Motor neuron (in vitro differentiated cells): ENCODE data around the gene TOLLIP. TPM values are rescaled to one million over a fixed set of nuclear protein-coding genes. Genes with fewer than 3 reads are reported as not detected.
"Not testable (repeated sequence)": the region's sequence is repeated elsewhere in the genome, so short reads cannot be mapped to it uniquely, and the experiment has no call there.

Experiments used
- ATAC-seq, 8 experiments: fragments of 200-7000 bp; cut with Tn5 transposase; replicated peaks in 6 of 8; 2 replicates each; pipeline ENCODE4 v1.8.0; 2021; ENCODE audit warnings: mild to moderate bottlenecking in 8 of 8, moderate library complexity in 8 of 8
- H3K27ac ChIP-seq, 2 donors: fragments of 250-450 bp; sonication (Bioruptor Pico); 2 replicates each; pipeline ENCODE4 v1.9.0; 2021; ENCODE audit warnings: antibody characterized with exemption in 2 of 2, mild to moderate bottlenecking in 2 of 2, moderate library complexity in 1 of 2
- H3K4me1 ChIP-seq, 2 donors: fragments of 250-450 bp; sonication (Bioruptor Pico); replicated peaks in 1 of 2; 2 replicates each; pipeline ENCODE4 v1.6.1; 2021; ENCODE audit warnings: antibody characterized with exemption in 2 of 2, mild to moderate bottlenecking in 2 of 2, moderate library complexity in 1 of 2
- H3K4me3 ChIP-seq, 5 donors: fragments of 250-450 bp; sonication (Bioruptor Pico); 2 replicates each; pipeline ENCODE4 v1.9.0; 2021; ENCODE audit warnings: antibody characterized with exemption in 5 of 5, mild to moderate bottlenecking in 5 of 5, moderate library complexity in 4 of 5
- WGBS, 10 experiments: fragments of 450-650 bp; shearing (Covaris generic); methylation state at CpG; one replicate each; pipeline ENCODE4 v1.0.0; 2022; 5-methylcytosine and 5-hydroxymethylcytosine counted together
- in situ Hi-C, 9 experiments: fragments of 400-800 bp; cut with MboI; loops; one replicate each; pipeline ENCODE4 v1.15.0; 2021; ENCODE audit warnings: low sequenced_read_pairs in 9 of 9, low pct_unique_long_range_greater_than_20kb in 2 of 9; ENCODE audit not compliant: unreplicated experiment in 9 of 9
- total RNA-seq, 8 experiments: library from RNA; unstranded; fragments of 300-600 nt; gene quantifications; 2 replicates each; pipeline versions ENCODE4 v1.2.3 to v1.2.4, GENCODE V29; 2022

TOLLIP gene
- total RNA-seq, 8 experiments from 2014 or later = 11.5 to 27.5 (median 21.1) TPM

DNA sequence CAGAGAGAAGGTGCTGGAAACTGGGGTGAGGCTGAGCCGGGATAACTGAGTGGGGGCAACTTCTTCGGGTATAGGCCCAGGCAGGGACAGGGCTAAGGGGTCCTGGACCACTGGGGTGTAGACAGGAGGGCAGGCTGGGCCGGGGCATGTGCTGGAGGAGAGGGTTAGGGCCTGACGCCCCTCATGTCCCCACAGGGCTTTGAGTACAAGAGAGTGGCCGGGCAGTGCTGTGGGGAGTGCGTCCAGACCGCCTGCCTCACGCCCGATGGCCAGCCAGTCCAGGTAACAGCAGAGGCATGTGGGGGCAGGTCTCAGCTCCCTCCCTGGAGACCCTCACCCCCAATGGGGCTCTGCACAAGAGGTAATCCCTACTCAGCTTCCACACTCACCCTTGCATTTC is 49.9 kb downstream of the TOLLIP start:
- no peak overlapping the region for H3K27ac ChIP-seq
- H3K4me1 ChIP-seq = peaks cover 11 to 18% of the 10 kb centered on the region in 2 donors
- in situ Hi-C loops = no loop called here
- no peak for ATAC-seq
- H3K4me3 ChIP-seq = no peak overlapping the region
- 100% methylated on average over 1 of the region's 9 CpGs; no CpG with 5 or more reads in 8 of the 10 experiments for WGBS, 10 experiments

DNA sequence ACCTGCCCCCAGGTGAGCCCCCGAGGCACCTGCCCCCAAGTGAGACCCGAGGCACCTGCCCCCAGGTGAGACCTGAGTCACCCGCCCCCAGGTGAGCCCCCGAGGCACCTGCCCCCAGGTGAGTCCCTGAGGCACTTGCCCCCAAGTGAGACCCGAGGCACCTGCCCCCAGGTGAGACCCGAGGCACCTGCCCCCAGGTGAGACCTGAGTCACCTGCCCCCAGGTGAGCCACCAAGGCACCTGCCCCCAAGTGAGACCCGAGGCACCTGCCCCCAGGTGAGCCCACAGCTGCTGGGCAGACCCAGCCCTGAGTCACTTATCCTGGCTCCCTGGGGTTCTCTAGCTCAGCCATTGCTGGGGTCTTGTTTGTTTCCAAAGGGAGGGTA is 50.4 kb downstream of the TOLLIP start:
- no CpG with 5 or more reads among the region's 7 CpGs for WGBS, 10 experiments
- Histone ChIP-seq H3K4me3 (no peak overlapping the region), H3K27ac (no peak overlapping the region), H3K4me1 (peaks cover 11 to 18% of the 10 kb centered on the region in 2 donors)
- in situ Hi-C loops = no loop called here
- no peak for ATAC-seq

DNA sequence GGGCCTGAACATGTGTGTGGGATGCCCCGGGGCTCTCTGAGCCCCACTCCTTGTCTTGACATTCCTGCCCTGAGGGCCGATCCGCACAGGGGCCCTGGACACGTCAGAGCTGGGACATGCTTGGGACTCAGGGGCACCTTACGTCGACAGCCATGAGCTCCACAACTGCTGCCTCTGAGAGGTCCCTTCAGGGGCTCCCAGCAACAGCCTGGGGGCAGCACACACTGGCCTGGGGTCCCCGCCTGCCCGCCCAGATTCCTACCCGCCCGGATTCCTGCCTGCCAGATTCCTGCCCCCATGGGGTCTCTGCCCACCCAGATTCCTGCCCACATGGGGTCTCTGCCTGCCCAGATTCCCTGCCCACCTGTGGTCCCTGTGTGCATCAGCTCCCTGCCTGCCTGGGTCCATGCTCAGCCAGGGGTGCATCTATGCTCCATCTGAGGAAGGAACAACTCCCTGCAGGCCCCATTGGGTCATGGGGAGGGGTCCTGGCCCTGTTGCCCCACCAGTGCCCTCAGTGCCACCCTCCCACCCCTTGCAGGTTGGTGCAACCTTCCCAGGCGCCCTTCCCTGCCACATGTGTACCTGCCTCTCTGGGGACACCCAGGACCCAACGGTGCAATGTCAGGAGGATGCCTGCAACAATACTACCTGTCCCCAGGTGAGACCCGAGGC is 50.9 kb downstream of the TOLLIP start:
- peaks cover 11 to 18% of the 10 kb centered on the region in 2 donors for H3K4me1 ChIP-seq
- H3K27ac ChIP-seq = no peak overlapping the region
- in situ Hi-C loops = no loop called here
- no peak for ATAC-seq
- H3K4me3 ChIP-seq = no peak overlapping the region
- 0 to 60% methylated on average over 1 to 2 of the region's 13 CpGs; no CpG with 5 or more reads in 8 of the 10 experiments for WGBS, 10 experiments

DNA sequence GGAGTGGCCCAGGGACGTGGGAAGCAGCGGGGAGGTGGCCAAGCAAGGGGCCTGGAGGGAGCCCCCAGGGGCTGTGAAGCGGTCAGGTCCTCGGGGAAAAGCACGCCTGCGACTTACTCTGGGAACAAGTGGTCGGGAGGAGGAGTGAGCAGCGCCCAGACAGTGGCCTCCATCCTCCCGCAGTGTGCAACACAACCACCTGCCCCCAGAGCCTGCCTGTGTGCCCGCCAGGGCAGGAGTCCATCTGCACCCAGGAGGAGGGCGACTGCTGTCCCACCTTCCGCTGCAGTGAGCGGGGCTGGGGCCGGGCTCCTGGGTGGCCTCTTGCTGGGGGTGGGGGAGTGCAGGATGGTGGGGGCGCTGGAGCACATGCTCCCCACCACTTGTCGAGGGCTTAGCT is 51.5 kb downstream of the TOLLIP start:
- peaks cover 8 to 18% of the 10 kb centered on the region in 2 donors for H3K4me1 ChIP-seq
- no peak overlapping the region for H3K27ac ChIP-seq
- no peak for ATAC-seq
- H3K4me3 ChIP-seq = no peak overlapping the region
- WGBS, 10 experiments = 95% methylated on average over 4 of the region's 16 CpGs; no CpG with 5 or more reads in 9 of the 10 experiments
- in situ Hi-C loops = no loop called here

DNA sequence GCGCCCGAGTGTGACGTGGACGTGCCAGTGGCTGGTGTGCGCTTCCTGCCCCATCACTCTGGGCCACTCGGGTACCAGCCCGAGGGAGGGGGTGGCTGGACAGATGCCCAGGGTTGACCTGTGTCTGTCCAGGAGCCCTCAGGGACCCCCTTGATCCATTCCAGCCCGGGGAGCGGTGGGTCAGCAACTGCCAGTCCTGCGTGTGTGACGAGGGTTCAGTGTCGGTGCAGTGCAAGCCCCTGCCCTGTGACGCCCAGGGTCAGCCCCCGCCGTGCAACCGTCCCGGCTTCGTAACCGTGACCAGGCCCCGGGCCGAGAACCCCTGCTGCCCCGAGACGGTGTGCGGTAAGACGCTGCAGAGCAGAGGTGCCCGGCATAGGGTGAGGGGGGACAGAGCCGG is 52.1 kb downstream of the TOLLIP start:
- 79 to 90% methylated on average over 2 to 4 of the region's 27 CpGs; no CpG with 5 or more reads in 8 of the 10 experiments for WGBS, 10 experiments

DNA sequence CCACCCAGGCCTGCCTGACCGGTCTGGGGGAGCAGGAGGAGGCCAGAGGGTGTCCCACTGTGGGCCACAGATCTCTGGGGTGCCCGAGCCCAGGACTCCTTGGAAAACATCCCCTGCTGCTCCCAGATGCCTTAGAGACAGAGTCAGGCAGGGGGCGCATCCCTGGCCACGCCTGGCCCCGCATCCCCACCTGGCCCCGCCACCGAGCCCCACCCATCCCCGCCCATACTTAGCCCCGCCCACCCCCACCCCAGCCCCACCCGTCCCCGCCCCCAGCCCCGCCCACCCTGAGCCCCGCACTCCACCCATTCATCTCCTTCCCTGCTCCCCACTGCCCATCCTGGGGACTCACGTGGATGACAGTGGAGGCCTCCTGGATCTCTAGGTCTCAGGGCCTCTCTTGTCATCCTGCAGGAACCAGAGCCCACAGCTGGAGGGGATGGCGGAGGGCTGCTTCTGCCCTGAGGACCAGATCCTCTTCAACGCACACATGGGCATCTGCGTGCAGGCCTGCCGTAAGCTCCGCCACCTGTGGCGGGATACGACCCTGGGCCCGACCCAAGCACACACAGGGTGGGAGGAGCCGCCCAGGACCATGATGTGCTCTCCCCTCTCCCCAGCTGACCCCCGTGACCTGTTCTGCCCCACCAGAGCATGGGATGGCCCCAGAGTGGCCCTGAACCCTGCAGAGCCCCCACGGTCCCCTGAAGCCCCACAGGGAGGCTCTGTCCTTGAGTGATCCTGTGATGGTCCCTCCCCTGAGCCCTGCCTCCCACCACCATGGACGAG is 53.0 kb downstream of the TOLLIP start:
- in situ Hi-C loops = no loop called here
- ATAC-seq = no peak

More for the DNA sequence above, 52.1 kb downstream of the TOLLIP start:
- Histone ChIP-seq H3K4me1 (peaks cover 7 to 18% of the 10 kb centered on the region in 2 donors), H3K27ac (no peak overlapping the region), H3K4me3 (no peak overlapping the region)
- ATAC-seq = no peak
- in situ Hi-C loops = no loop called here

DNA sequence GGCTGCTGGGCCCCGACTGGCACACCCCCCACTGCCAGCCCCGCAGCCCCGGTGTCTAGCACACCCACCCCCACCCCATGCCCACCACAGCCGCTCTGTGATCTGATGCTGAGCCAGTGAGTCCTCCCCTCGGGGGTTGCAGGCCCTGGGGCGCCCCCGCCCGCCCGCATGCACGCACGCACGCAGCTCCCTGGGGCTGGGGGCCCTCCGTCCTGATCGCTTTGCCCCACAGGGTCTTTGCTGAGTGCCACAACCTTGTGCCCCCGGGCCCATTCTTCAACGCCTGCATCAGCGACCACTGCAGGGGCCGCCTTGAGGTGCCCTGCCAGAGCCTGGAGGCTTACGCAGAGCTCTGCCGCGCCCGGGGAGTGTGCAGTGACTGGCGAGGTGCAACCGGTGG is 54.3 kb downstream of the TOLLIP start:
- in situ Hi-C loops = no loop called here
- no peak for ATAC-seq
- no CpG with 5 or more reads among the region's 24 CpGs for WGBS, 10 experiments
- Histone ChIP-seq H3K4me3 (no peak overlapping the region), H3K4me1 (peaks cover 0 to 4% of the 10 kb centered on the region in 2 donors), H3K27ac (no peak overlapping the region)

More for the DNA sequence above, 53.0 kb downstream of the TOLLIP start:
- Histone ChIP-seq H3K27ac (no peak overlapping the region), H3K4me3 (no peak overlapping the region), H3K4me1 (peaks cover 0 to 11% of the 10 kb centered on the region in 2 donors)
- 70% methylated on average over 2 of the region's 26 CpGs; no CpG with 5 or more reads in 9 of the 10 experiments for WGBS, 10 experiments

DNA sequence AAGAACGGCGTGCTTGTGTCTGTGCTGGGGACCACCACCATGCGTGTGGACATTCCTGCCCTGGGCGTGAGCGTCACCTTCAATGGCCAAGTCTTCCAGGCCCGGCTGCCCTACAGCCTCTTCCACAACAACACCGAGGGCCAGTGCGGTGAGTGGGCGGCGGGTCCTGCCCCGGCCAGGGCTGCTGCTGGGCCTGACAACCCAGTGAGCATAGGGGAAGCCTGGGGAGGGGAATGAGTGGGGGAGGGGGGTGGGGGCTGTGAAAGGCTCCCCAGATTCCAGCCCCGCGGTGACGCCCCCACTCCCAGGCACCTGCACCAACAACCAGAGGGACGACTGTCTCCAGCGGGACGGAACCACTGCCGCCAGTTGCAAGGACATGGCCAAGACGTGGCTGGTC is 54.7 kb downstream of the TOLLIP start:
- Histone ChIP-seq H3K27ac (no peak overlapping the region), H3K4me3 (no peak overlapping the region), H3K4me1 (peaks cover 0 to under 1% of the 10 kb centered on the region in 2 donors)
- in situ Hi-C loops = no loop called here
- no peak for ATAC-seq
- WGBS, 10 experiments = no CpG with 5 or more reads among the region's 19 CpGs

DNA sequence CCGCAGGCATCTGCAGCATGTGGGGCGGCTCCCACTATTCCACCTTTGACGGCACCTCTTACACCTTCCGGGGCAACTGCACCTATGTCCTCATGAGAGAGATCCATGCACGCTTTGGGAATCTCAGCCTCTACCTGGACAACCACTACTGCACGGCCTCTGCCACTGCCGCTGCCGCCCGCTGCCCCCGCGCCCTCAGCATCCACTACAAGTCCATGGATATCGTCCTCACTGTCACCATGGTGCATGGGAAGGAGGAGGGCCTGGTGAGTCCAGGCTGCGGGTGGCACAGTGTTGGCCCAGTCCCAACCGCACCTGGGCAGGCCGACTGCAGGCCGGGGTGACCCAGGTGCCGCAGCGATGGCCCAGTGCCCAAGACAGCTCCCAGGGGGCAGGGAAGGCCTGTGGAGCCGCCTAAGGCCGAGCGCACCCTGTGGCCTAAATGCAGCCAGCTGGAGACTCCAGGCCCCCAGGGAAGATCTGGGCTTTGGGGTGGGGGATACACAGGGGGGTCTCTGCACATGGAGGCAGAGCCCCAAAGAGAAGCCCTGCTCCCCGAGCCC is 55.3 kb downstream of the TOLLIP start:
- no peak overlapping the region for H3K27ac ChIP-seq

DNA sequence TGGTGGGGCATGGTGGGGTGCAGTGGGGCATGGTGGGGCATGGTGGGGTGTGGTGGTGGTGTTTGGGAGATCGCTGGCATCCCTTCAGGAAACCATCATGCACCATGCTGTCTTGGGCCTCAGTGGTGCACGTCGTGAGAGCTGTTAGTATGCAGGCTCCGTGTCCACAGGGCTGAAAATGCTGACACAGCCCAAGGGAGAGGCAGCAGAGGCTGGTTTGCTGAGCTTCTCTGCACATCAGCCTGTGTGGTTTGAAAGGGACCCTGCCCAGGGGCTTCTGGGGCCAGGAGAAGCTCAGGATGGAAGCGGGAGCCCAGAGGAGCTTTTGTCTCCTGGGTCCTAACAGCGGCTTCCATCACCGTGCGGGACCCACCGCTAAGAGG is 56.3 kb downstream of the TOLLIP start:
- in situ Hi-C loops = no loop called here
- Histone ChIP-seq H3K4me3 (no peak overlapping the region), H3K27ac (no peak overlapping the region), H3K4me1 (no peaks in the 10 kb centered on the region)
- no peak for ATAC-seq
- WGBS, 10 experiments = 78 to 100% methylated on average over 1 to 4 of the region's 9 CpGs; no CpG with 5 or more reads in 8 of the 10 experiments

More for the DNA sequence above, 55.3 kb downstream of the TOLLIP start:
- Histone ChIP-seq H3K4me3 (no peak overlapping the region), H3K4me1 (no peaks in the 10 kb centered on the region)
- in situ Hi-C loops = no loop called here
- ATAC-seq = no peak
- WGBS, 10 experiments = 40 to 100% (median 80%) methylated on average over 1 to 13 of the region's 22 CpGs; no CpG with 5 or more reads in 5 of the 10 experiments

DNA sequence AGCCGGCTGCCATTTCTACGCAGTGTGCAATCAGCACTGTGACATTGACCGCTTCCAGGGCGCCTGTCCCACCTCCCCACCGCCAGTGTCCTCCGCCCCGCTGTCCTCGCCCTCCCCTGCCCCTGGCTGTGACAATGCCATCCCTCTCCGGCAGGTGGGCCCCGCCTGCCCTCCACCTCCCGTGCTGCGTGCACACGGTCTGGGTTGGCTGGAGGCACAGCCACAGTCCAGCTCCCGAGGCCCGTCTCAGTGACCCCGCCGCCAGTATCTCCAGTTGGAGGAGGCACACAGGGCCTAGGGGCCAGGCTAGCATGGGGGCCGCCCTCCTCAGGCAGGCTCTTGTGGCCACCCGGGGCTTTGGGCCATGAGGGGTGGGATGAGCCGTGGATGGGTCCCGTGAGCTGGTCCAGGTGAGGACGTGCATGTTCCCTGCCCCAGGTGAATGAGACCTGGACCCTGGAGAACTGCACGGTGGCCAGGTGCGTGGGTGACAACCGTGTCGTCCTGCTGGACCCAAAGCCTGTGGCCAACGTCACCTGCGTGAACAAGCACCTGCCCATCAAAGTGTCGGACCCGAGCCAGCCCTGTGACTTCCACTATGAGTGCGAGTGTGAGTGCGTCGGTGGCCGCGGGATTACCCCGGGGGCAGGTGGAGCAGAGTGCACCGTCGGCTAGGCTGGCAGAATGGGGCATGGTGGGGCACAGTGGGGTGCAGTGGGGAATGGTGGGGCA is 56.9 kb downstream of the TOLLIP start:
- Histone ChIP-seq H3K4me3 (no peak overlapping the region), H3K4me1 (no peaks in the 10 kb centered on the region), H3K27ac (no peak overlapping the region)
- no peak for ATAC-seq
- in situ Hi-C loops = no loop called here
- 80 to 91% methylated on average over 4 of the region's 38 CpGs; no CpG with 5 or more reads in 8 of the 10 experiments for WGBS, 10 experiments

DNA sequence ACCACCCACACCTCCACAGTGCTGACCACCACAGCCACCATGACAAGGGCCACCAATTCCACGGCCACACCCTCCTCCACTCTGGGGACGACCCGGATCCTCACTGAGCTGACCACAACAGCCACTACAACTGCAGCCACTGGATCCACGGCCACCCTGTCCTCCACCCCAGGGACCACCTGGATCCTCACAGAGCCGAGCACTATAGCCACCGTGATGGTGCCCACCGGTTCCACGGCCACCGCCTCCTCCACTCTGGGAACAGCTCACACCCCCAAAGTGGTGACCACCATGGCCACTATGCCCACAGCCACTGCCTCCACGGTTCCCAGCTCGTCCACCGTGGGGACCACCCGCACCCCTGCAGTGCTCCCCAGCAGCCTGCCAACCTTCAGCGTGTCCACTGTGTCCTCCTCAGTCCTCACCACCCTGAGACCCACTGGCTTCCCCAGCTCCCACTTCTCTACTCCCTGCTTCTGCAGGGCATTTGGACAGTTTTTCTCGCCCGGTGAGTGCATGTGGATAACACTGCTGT is 58.1 kb downstream of the TOLLIP start:
- WGBS, 10 experiments = 20 to 100% (median 82%) methylated on average over 1 to 6 of the region's 16 CpGs; no CpG with 5 or more reads in 3 of the 10 experiments
- Histone ChIP-seq H3K4me3 (no peak overlapping the region), H3K4me1 (no peaks in the 10 kb centered on the region), H3K27ac (no peak overlapping the region)
- ATAC-seq = no peak
- in situ Hi-C loops = no loop called here

DNA sequence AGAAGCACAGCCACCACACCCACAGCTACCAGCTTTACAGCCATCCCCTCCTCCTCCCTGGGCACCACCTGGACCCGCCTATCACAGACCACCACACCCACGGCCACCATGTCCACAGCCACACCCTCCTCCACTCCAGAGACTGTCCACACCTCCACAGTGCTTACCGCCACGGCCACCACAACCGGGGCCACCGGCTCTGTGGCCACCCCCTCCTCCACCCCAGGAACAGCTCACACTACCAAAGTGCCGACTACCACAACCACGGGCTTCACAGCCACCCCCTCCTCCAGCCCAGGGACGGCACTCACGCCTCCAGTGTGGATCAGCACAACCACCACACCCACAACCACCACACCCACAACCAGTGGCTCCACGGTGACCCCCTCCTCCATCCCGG is 59.0 kb downstream of the TOLLIP start:
- WGBS, 10 experiments = no CpG with 5 or more reads among the region's 12 CpGs
- H3K4me1 ChIP-seq, in situ Hi-C loops, H3K27ac ChIP-seq, H3K4me3 ChIP-seq, ATAC-seq: not testable (repeated sequence)
